SK-N-SH treated with all-trans-retinoic acid at 6 μM for 48 hours (cell line): ENCODE data around the gene CPD.
"Not testable (repeated sequence)": the region's sequence is repeated elsewhere in the genome, so short reads cannot be mapped to it uniquely, and the experiment has no call there.

Experiments used
- ATAC-seq: fragments of 200-7000 bp; cut with Tn5 transposase; 3 replicates; pipeline ENCODE4 v1.9.1; 2020; ENCODE audit warnings: mild to moderate bottlenecking, moderate library complexity
- ARNTL ChIP-seq: fragments of 450-650 bp; formaldehyde crosslinking; IDR thresholded peaks from 2 replicates; pipeline ENCODE4 v1.5.0; 2020; ENCODE audit warnings: low read depth, mild to moderate bottlenecking, moderate library complexity, borderline replicate concordance
- CSDC2 ChIP-seq: fragments of 250-450 bp; sonication (Bioruptor Pico); IDR thresholded peaks from 2 replicates; pipeline ENCODE4 v1.5.0; 2020; ENCODE audit warnings: mild to moderate bottlenecking, moderate library complexity
- ESRRG ChIP-seq: fragments of 250-450 bp; sonication (Bioruptor Pico); IDR thresholded peaks from 2 replicates; pipeline ENCODE4 v1.6.1; 2021; ENCODE audit warnings: mild to moderate bottlenecking
- GLIS3 ChIP-seq: fragments of 250-450 bp; sonication (Bioruptor Pico); IDR thresholded peaks from 2 replicates; pipeline ENCODE4 v1.5.0; 2020; ENCODE audit warnings: mild to moderate bottlenecking, moderate library complexity
- PPARA ChIP-seq: fragments of 250-450 bp; sonication (Bioruptor Pico); IDR thresholded peaks from 2 replicates; pipeline ENCODE4 v1.5.0; 2020; ENCODE audit warnings: mild to moderate bottlenecking, borderline replicate concordance
- RARB ChIP-seq: fragments of 250-450 bp; sonication (Bioruptor Pico); IDR thresholded peaks from 2 replicates; pipeline ENCODE4 v1.8.0; 2021; ENCODE audit warnings: mild to moderate bottlenecking, moderate library complexity
- TCF4 ChIP-seq: fragments of 250-450 bp; sonication (Bioruptor Pico); IDR thresholded peaks from 2 replicates; pipeline ENCODE4 v1.8.0; 2021; ENCODE audit warnings: mild to moderate bottlenecking, moderate library complexity, borderline replicate concordance
- TOX ChIP-seq: fragments of 250-450 bp; sonication (Bioruptor Pico); IDR thresholded peaks from 2 replicates; pipeline ENCODE4 v1.8.0; 2021; ENCODE audit warnings: mild to moderate bottlenecking, moderate library complexity, borderline replicate concordance
- ZFP3 ChIP-seq: fragments of 250-450 bp; sonication (Bioruptor Pico); IDR thresholded peaks from 2 replicates; pipeline ENCODE4 v1.5.0; 2020; ENCODE audit warnings: mild to moderate bottlenecking, moderate library complexity
- ZNF565 ChIP-seq: fragments of 450-650 bp; formaldehyde crosslinking; conservative IDR thresholded peaks from 2 replicates; pipeline ENCODE4 v1.5.0; 2020; ENCODE audit warnings: low read depth, mild to moderate bottlenecking, moderate library complexity
- ZNF70 ChIP-seq: fragments of 450-650 bp; formaldehyde crosslinking; IDR thresholded peaks from 2 replicates; pipeline ENCODE4 v1.5.0; 2020; ENCODE audit warnings: mild to moderate bottlenecking, moderate library complexity
- TF ChIP-seq, protein P1 (sequence below): fragments of 250-450 bp; sonication (Bioruptor Pico); IDR thresholded peaks from 2 replicates; pipeline ENCODE4 v1.5.0; 2020; ENCODE audit warnings: mild to moderate bottlenecking, moderate library complexity
- TF ChIP-seq, protein P2 (sequence below): fragments of 250-450 bp; sonication (Bioruptor Pico); IDR thresholded peaks from 2 replicates; pipeline ENCODE4 v1.5.1; 2021; ENCODE audit warnings: mild to moderate bottlenecking, moderate library complexity
- TF ChIP-seq, protein P3 (sequence below): fragments of 250-450 bp; sonication (Bioruptor Pico); IDR thresholded peaks from 2 replicates; pipeline ENCODE4 v1.5.1; 2020; ENCODE audit warnings: low read depth, mild to moderate bottlenecking, moderate library complexity
- TF ChIP-seq, protein P4 (sequence below): fragments of 250-450 bp; sonication (Bioruptor Pico); IDR thresholded peaks from 2 replicates; pipeline ENCODE4 v1.8.0; 2020; ENCODE audit warnings: mild to moderate bottlenecking, moderate library complexity, borderline replicate concordance
- TF ChIP-seq, protein P5 (sequence below): fragments of 250-450 bp; sonication (Bioruptor Pico); IDR thresholded peaks from 2 replicates; pipeline ENCODE4 v1.8.0; 2021; ENCODE audit warnings: low read depth, mild to moderate bottlenecking, moderate library complexity, borderline replicate concordance

Gene CPD

DNA sequence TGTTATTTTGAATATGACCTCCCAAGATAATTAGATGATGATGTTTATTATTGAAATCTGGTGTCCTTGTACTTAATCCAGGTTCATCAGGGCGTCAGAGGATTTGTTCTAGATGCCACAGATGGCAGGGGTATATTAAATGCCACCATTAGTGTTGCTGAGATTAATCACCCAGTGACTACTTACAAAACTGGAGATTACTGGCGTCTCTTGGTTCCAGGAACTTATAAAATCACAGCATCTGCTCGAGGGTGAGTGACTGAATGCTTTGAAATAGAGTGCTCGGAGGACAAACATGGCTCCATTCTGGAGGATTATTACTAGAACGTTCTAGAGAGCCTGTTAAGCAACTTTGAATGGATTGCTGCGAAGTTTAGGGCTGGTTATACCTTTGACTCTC lies 65.0 kb downstream of the CPD start (continued):
- TF ChIP-seq, protein P1, sequence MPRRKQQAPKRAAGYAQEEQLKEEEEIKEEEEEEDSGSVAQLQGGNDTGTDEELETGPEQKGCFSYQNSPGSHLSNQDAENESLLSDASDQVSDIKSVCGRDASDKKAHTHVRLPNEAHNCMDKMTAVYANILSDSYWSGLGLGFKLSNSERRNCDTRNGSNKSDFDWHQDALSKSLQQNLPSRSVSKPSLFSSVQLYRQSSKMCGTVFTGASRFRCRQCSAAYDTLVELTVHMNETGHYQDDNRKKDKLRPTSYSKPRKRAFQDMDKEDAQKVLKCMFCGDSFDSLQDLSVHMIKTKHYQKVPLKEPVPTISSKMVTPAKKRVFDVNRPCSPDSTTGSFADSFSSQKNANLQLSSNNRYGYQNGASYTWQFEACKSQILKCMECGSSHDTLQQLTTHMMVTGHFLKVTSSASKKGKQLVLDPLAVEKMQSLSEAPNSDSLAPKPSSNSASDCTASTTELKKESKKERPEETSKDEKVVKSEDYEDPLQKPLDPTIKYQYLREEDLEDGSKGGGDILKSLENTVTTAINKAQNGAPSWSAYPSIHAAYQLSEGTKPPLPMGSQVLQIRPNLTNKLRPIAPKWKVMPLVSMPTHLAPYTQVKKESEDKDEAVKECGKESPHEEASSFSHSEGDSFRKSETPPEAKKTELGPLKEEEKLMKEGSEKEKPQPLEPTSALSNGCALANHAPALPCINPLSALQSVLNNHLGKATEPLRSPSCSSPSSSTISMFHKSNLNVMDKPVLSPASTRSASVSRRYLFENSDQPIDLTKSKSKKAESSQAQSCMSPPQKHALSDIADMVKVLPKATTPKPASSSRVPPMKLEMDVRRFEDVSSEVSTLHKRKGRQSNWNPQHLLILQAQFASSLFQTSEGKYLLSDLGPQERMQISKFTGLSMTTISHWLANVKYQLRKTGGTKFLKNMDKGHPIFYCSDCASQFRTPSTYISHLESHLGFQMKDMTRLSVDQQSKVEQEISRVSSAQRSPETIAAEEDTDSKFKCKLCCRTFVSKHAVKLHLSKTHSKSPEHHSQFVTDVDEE (CRISPR knock-in tag): no peak
- no peak for TF ChIP-seq ARNTL

DNA sequence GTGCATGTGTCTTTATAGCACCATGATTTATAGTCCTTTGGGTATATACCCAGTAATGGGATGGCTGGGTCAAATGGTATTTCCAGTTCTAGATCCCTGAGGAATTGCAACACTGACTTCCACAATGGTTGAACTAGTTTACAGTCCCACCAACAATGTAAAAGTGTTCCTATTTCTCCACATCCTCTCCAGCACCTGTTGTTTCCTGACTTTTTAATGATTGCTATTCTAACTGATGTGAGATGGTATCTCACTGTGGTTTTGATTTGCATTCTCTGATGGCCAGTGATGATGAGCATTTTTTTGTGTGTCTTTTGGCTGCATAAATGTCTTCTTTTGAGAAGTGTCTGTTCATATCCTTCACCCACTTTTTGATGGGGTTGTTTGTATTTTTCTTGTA lies 67.9 kb downstream of the CPD start:
- ATAC-seq: not testable (repeated sequence)

DNA sequence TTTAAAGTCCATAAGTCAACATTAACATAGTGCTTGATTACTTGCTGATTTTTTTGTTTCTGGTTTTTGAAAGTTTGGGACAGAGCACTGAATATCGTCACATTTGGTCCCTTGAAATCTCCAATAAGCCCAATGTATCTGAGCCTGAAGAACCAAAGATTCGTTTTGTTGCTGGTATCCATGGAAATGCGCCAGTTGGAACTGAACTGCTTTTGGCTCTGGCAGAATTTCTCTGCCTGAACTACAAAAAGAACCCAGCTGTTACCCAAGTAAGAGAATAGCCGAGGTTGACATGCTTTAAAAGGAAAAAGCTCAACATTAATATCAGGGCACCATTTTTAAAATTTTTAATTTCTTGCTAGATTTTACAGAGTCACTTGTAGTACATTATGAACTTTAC lies 70.8 kb downstream of the CPD start:
- TF ChIP-seq TOX (CRISPR knock-in tag): no peak
- TF ChIP-seq ARNTL: no peak
- no peak for TF ChIP-seq CSDC2 (CRISPR knock-in tag)
- TF ChIP-seq, protein P2, sequence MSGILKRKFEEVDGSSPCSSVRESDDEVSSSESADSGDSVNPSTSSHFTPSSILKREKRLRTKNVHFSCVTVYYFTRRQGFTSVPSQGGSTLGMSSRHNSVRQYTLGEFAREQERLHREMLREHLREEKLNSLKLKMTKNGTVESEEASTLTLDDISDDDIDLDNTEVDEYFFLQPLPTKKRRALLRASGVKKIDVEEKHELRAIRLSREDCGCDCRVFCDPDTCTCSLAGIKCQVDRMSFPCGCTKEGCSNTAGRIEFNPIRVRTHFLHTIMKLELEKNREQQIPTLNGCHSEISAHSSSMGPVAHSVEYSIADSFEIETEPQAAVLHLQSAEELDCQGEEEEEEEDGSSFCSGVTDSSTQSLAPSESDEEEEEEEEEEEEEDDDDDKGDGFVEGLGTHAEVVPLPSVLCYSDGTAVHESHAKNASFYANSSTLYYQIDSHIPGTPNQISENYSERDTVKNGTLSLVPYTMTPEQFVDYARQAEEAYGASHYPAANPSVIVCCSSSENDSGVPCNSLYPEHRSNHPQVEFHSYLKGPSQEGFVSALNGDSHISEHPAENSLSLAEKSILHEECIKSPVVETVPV: no peak
- TF ChIP-seq ZNF565 (CRISPR knock-in tag): no peak
- TF ChIP-seq, protein P3, sequence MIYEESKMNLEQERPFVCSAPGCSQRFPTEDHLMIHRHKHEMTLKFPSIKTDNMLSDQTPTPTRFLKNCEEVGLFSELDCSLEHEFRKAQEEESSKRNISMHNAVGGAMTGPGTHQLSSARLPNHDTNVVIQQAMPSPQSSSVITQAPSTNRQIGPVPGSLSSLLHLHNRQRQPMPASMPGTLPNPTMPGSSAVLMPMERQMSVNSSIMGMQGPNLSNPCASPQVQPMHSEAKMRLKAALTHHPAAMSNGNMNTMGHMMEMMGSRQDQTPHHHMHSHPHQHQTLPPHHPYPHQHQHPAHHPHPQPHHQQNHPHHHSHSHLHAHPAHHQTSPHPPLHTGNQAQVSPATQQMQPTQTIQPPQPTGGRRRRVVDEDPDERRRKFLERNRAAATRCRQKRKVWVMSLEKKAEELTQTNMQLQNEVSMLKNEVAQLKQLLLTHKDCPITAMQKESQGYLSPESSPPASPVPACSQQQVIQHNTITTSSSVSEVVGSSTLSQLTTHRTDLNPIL (CRISPR knock-in tag): no peak
- no peak for TF ChIP-seq GLIS3
- TF ChIP-seq, protein P4, sequence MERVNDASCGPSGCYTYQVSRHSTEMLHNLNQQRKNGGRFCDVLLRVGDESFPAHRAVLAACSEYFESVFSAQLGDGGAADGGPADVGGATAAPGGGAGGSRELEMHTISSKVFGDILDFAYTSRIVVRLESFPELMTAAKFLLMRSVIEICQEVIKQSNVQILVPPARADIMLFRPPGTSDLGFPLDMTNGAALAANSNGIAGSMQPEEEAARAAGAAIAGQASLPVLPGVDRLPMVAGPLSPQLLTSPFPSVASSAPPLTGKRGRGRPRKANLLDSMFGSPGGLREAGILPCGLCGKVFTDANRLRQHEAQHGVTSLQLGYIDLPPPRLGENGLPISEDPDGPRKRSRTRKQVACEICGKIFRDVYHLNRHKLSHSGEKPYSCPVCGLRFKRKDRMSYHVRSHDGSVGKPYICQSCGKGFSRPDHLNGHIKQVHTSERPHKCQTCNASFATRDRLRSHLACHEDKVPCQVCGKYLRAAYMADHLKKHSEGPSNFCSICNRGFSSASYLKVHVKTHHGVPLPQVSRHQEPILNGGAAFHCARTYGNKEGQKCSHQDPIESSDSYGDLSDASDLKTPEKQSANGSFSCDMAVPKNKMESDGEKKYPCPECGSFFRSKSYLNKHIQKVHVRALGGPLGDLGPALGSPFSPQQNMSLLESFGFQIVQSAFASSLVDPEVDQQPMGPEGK (CRISPR knock-in tag): no peak
- no peak for ATAC-seq

DNA sequence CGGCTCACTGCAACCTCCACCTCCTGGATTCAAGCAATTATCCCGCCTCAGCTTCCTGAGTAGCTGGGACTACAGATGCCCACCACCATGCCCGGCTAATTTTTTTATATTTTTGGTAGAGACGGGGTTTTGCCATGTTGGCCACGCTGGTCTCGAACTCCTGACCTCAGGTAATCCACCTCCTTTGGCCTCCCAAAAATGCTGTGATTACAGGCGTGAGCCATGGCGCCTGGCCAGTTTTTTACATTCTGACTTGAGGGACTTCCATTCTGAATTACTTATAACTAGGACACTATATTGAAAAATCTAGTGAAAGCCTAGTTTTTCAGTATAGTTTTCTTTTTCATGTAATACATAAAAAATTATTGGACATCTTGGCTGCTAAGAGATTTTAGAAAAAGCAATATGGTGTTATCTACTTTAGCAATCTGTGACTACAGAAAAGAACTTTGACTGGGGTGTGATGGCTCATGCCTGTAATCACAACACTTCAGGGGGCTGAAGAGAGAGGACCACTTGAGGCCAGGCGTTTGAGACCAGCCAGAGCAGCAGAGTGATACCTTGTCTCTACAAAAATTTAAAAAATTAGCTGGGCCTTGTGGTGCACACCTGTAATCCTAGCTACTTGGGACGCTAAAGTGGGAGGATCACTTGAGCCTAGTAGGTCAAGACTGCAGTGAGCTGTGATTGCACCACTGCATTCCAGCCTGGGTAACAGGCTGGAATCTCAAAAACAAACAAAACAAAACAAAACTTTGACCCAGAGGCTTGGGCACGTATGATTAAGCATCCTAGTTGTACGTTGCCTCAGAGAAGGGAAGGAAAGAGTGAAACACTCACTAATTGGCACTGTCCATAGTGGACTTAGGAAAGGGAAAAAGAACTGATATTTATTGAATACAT lies 71.6 kb downstream of the CPD start:
- TF ChIP-seq PPARA (CRISPR knock-in tag) (no peak), TCF4 (CRISPR knock-in tag) (no peak), ZNF70 (CRISPR knock-in tag) (no peak), ARNTL (no peak), CSDC2 (CRISPR knock-in tag) (no peak)
- TF ChIP-seq, protein P5, sequence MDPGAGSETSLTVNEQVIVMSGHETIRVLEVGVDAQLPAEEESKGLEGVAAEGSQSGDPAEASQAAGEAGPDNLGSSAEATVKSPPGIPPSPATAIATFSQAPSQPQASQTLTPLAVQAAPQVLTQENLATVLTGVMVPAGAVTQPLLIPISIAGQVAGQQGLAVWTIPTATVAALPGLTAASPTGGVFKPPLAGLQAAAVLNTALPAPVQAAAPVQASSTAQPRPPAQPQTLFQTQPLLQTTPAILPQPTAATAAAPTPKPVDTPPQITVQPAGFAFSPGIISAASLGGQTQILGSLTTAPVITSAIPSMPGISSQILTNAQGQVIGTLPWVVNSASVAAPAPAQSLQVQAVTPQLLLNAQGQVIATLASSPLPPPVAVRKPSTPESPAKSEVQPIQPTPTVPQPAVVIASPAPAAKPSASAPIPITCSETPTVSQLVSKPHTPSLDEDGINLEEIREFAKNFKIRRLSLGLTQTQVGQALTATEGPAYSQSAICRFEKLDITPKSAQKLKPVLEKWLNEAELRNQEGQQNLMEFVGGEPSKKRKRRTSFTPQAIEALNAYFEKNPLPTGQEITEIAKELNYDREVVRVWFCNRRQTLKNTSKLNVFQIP: no peak
- ATAC-seq: no peak

DNA sequence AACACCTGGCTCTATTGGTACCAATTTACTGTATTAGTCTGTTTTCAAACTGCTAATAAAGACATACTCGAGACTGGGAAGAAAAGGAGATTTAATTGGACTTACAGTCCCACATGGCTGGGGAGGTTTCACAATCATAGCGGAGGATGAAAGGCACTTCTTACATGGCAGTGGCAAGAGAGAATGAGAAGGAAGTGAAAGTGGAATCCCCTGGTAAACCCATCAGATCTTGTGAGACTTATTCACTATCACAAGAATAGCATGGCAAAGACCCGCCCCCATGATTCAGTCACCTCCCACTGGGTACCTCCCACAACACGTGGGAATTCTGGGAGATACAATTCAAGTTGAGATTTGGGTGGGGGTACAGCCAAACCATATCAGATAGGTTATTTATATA lies 75.9 kb downstream of the CPD start:
- TF ChIP-seq ZFP3 (CRISPR knock-in tag) (no peak), ZNF70 (CRISPR knock-in tag) (no peak), ESRRG (CRISPR knock-in tag) (no peak), TOX (CRISPR knock-in tag) (no peak), RARB (no peak)
- TF ChIP-seq, protein P1 (CRISPR knock-in tag): no peak
- TF ChIP-seq, all 23 proteins: peak for 0
- ATAC-seq: no peak
